H1 (cell line): ENCODE measurements around the gene RAMP2.
"Not testable (repeated sequence)": the region's sequence is repeated elsewhere in the genome, so short reads cannot be mapped to it uniquely, and the experiment has no call there.

Source experiments
- CTCF ChIP-seq, 3 experiments: IDR thresholded peaks; 1 replicate in 2 of 3; 2 replicates in 1 of 3; pipeline versions ENCODE4 v1.5.1 to v1.6.1; 2011; ENCODE audit warnings: low read length in 3 of 3, mild to moderate bottlenecking in 3 of 3, inconsistent platforms in 2 of 3, low read depth in 1 of 3, moderate library complexity in 1 of 3; ENCODE audit not compliant: insufficient read depth in 1 of 3; ENCODE audit errors: control extremely low read depth in 1 of 3
- EP300 ChIP-seq, 2 experiments: IDR thresholded peaks; 1 replicate in 1 of 2; 2 replicates in 1 of 2; pipeline ENCODE4 v1.6.1; 2011 to 2012; ENCODE audit warnings: low read depth in 2 of 2, low read length in 2 of 2, mild to moderate bottlenecking in 2 of 2, borderline replicate concordance in 1 of 2, inconsistent platforms in 1 of 2, moderate library complexity in 1 of 2
- TAF1 ChIP-seq: IDR thresholded peaks from 2 replicates; pipeline ENCODE4 v1.6.1; 2011; ENCODE audit warnings: mild to moderate bottlenecking, low read depth, low read length
- TF ChIP-seq, protein P1 (sequence below): IDR thresholded peaks from 2 replicates; pipeline ENCODE4 v1.6.1; 2012; ENCODE audit warnings: inconsistent platforms

DNA sequence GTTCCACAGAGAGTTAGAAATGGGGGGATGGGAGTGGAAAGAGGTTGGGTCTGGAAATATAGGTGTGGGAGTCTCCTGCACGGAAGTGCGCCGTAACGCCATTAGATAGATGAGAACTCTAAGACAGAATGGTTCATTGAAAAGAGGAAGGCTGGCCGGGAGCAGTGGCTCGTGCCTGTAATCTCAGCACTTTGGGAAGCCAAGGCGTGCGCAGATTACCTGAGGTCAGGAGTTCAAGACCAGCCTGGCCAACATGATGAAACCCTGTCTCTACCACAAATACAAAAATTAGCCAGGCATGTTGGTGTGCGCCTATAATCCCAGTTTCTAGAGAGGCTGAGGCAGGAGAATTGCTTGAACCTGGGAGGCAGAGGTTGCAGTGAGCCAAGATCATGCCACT, 7.0 kb downstream of the RAMP2 start:
- TF ChIP-seq EP300 (IDR thresholded peaks at IDR 0.05; ENCODE audit: borderline replicate concordance in 1 of 2, low read depth in 2 of 2, low read length in 2 of 2); CTCF (IDR thresholded peaks at IDR 0.05; ENCODE audit: control extremely low read depth in 1 of 3, insufficient read depth in 1 of 3, low read depth in 1 of 3, low read length in 3 of 3); TAF1: not testable (repeated sequence)
- TF ChIP-seq, protein P1, sequence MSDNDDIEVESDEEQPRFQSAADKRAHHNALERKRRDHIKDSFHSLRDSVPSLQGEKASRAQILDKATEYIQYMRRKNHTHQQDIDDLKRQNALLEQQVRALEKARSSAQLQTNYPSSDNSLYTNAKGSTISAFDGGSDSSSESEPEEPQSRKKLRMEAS: not testable (repeated sequence)
